Measurements from ENCODE around the gene ARFGEF3.
"Not testable (repeated sequence)": the region's sequence is repeated elsewhere in the genome, so short reads cannot be mapped to it uniquely, and the experiment has no call there.

The ARFGEF3 gene

DNA sequence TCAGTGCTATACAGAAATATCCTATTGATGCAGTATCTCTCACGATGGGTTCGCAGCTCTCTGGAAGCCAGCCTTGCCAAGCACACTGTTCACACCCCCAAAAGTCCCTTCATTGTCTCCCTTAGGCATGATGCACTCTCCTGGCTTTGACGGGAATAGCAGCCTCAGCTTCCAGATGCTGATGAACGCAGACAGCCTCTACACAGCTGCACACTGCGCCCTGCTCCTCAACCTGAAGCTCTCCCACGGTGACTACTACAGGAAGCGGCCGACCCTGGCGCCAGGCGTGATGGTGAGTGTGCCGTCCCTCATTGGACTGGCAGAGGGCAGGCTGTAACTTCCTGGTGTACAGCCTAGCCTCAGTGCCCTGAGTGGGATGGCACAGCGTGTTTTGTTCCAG is 116.6 kb downstream of the ARFGEF3 start:
- Mint-ChIP-seq H3K27ac (no peak overlapping the region), H3K36me3 (ENCODE audit: low read depth) (no peaks in the 10 kb centered on the region), H3K4me1 (ENCODE audit: low read depth) (no peaks in the 10 kb centered on the region), H3K9me3 (no peaks in the 10 kb centered on the region), H3K4me3 (no peak overlapping the region), H3K27me3 (ENCODE audit: low read depth) (peaks cover 5% of the 10 kb centered on the region)

DNA sequence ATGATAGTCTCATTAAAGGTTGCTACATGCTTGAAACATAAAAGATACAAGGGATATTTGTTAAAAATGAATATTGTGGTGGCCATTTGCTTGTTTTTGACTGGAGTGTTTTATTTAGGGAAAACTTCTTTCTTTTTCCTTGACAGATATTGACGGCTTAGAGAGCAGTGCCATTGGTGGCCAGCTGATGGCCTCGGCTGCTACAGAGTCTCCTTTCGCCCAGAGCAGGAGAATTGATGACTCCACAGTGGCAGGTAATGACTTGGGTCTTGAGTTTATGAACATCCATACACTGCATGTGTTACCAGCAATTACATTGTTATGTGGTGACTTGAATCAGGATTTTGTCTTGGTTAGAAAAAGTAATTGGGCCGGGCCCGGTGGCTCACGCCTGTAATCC is 124.1 kb downstream of the ARFGEF3 start:
- no peaks in the 10 kb centered on the region for H3K36me3 Mint-ChIP-seq (ENCODE audit: low read depth)
- H3K4me1 Mint-ChIP-seq (ENCODE audit: low read depth): no peaks in the 10 kb centered on the region
- H3K27ac Mint-ChIP-seq: no peak overlapping the region
- H3K4me3 Mint-ChIP-seq: no peak overlapping the region
- H3K9me3 Mint-ChIP-seq: no peaks in the 10 kb centered on the region
- H3K27me3 Mint-ChIP-seq (ENCODE audit: low read depth): peaks cover 5% of the 10 kb centered on the region

DNA sequence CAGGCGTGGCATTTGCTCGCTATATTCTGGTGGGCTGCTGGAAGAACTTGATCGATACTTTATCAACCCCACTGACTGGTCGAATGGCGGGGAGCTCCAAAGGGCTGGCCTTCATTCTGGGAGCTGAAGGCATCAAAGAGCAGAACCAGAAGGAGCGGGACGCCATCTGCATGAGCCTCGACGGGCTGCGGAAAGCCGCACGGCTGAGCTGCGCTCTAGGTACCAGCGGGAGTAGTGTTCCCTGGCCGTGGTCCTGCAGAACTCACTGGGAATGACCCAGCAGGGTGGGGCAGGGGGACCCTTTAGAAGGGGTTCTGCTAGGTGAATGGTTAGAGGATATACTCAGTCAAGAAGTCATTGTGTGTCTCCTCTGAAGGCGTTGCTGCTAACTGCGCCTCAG is 125.0 kb downstream of the ARFGEF3 start:
- Mint-ChIP-seq H3K27ac (no peak overlapping the region), H3K4me1 (ENCODE audit: low read depth) (no peaks in the 10 kb centered on the region), H3K4me3 (no peak overlapping the region), H3K27me3 (ENCODE audit: low read depth) (peaks cover 5% of the 10 kb centered on the region), H3K36me3 (ENCODE audit: low read depth) (no peaks in the 10 kb centered on the region), H3K9me3 (no peaks in the 10 kb centered on the region)

DNA sequence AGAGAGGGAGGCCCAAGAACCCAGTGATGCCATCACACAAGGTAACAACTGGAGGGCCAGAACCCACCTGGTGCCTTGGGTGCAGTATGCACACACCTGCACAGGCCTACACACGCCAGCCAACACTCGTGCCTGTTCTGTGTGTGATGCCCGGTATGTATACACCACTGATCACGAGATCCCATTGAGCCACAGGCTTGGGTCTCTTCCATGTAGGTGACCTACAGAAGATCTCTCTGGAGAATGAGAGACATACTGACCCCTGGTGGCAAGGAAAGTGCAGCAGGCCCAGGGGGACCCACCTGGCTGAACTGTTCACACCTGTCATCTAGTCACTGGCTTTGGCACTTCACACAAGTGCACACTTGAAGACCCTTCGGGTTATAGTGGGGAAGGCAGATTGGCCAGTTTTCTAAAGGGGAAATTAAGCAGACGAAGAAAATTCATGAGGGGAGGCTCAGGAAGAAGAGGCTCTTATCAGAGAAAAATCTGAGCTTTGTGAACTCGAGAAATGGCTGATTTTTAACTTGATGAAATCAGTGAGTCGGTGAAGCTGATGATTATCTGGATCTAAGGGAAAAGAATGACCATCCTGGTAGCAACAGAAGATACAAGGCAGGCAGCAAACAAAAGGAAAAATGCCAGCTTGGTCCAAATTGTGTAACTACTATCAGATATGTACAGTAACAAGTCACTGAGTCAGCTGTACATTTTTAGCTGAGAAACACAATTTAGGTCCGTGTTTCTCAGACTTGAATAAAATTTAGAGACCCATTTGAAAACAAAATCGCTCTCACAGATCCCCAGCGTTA is 125.6 kb downstream of the ARFGEF3 start:
- Mint-ChIP-seq H3K36me3 (ENCODE audit: low read depth) (no peaks in the 10 kb centered on the region), H3K9me3 (no peaks in the 10 kb centered on the region), H3K4me3 (no peak overlapping the region), H3K27ac (no peak overlapping the region), H3K27me3 (ENCODE audit: low read depth) (peaks cover 2% of the 10 kb centered on the region), H3K4me1 (ENCODE audit: low read depth) (no peaks in the 10 kb centered on the region)

DNA sequence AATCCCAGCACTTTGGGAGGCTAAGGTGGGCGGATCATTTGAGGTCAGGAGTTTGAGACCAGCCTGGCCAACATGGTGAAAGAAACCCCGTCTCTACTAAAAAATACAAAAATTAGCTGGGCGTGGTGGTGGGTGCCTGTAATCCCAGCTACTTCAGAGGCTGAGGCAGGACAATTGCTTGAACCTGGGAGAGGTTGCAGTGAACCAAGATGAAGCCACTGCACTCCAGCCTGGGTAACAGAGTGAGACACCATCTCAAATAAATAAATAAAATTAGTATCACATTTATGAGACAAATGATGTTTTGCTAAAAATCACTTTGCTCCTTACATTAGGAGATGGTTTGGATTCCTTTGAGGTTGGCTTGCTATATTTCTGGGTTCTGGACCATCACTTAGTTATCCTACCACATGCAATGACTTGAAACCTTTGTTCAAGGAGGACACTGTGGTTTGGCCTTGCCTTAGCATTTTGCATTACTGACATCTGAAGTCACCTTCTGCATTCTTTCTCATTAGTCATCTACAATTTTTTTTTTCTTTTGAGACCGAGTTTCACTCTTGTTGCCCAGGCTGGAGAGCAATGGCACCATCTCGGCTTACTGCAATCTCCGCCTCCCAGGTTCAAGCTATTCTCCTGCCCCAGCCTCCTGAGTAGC is 126.8 kb downstream of the ARFGEF3 start:
- H3K4me1 Mint-ChIP-seq (ENCODE audit: low read depth); H3K9me3 Mint-ChIP-seq; H3K27me3 Mint-ChIP-seq (ENCODE audit: low read depth); H3K4me3 Mint-ChIP-seq; H3K27ac Mint-ChIP-seq; H3K36me3 Mint-ChIP-seq (ENCODE audit: low read depth): not testable (repeated sequence)

DNA sequence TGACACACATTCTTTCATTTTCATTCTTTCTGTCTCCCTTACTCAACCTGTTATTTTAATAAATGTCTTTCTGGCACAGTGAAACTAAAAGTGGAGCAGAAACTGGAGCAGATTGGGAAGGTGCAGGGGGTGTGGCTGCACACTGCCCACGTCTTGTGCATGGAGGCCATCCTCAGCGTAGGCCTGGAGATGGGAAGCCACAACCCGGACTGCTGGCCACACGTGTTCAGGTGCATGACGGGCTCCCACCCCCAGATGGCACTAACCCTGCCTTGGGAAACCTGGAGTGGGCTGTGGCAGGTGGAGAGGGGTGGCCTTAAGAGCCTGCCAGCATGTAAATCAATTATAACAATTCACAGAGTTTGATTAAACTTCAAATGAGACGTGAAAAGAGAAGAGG is 128.0 kb downstream of the ARFGEF3 start:
- H3K4me1 Mint-ChIP-seq (ENCODE audit: low read depth): no peaks in the 10 kb centered on the region
- no peaks in the 10 kb centered on the region for H3K9me3 Mint-ChIP-seq
- H3K27me3 Mint-ChIP-seq (ENCODE audit: low read depth): no peaks in the 10 kb centered on the region
- H3K4me3 Mint-ChIP-seq: no peak overlapping the region
- no peak overlapping the region for H3K27ac Mint-ChIP-seq
- H3K36me3 Mint-ChIP-seq (ENCODE audit: low read depth): no peaks in the 10 kb centered on the region

DNA sequence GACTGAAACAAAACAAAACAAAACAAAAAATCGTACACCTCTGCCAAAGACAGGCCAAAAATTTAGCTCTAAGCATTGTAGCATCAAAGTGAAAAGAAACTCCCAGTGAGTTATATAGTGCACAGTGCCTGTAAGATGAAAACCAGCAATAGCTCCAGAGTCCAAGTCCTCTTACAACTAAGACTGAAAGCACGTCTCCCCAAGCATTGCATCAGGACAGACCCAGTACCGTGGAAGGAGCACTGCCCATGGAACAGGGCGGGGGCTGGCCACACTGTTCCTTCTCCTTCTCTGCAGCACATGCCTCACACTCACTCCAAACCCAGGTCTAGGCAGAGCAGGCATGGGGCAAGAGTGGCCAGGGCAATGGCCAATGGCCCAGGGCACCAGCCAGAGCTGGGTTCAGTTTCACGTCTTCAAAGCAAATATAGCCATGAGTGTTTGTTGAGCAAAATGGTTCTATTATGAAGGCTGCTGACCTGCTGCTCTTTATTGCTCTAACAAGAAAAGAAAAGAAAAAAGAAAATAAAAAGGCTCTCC is 128.8 kb downstream of the ARFGEF3 start:
- Mint-ChIP-seq H3K9me3 (no peaks in the 10 kb centered on the region), H3K36me3 (ENCODE audit: low read depth) (no peaks in the 10 kb centered on the region)

DNA sequence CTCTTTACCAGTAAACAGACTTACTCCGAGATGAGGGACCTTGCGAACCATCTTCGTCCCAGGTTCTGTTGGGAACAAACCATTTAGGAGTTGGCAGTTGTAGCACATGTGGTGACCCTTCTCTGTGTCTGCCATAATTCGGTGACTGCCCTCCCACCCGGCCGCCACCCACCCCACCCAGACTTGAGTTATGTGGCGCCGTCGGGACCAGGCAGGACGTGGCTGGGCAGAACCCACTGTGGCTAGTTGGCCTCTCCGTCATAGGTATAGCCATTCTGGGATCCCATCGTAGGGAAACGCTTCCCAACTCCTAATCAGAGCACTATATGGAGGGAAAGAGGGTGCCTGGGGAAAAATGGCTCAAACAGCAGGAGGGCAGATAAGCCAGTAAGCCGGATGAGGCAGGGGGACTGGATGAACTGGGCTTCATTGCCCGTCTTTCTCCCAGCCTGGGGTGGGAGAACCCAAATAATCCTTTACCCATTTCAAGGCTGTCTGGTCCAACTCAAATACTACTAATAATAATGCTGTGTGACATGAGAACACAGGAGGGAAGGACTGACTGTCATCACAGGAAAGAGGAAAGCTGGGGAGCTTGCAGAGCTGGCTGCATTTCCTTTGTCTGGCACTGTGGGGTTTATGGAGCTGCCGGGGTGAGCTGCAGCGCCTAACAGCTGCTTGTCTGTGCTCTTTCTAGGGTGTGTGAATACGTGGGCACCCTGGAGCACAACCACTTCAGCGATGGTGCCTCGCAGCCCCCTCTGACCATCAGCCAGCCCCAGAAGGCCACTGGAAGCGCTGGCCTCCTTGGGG is 129.5 kb downstream of the ARFGEF3 start:
- Mint-ChIP-seq H3K4me1 (ENCODE audit: low read depth) (no peaks in the 10 kb centered on the region), H3K36me3 (ENCODE audit: low read depth) (no peaks in the 10 kb centered on the region), H3K9me3 (no peaks in the 10 kb centered on the region), H3K27ac (no peak overlapping the region), H3K4me3 (no peak overlapping the region), H3K27me3 (ENCODE audit: low read depth) (no peaks in the 10 kb centered on the region)

More for the DNA sequence above, 128.8 kb downstream of the ARFGEF3 start:
- no peak overlapping the region for H3K27ac Mint-ChIP-seq
- no peaks in the 10 kb centered on the region for H3K4me1 Mint-ChIP-seq (ENCODE audit: low read depth)
- no peaks in the 10 kb centered on the region for H3K27me3 Mint-ChIP-seq (ENCODE audit: low read depth)
- no peak overlapping the region for H3K4me3 Mint-ChIP-seq

DNA sequence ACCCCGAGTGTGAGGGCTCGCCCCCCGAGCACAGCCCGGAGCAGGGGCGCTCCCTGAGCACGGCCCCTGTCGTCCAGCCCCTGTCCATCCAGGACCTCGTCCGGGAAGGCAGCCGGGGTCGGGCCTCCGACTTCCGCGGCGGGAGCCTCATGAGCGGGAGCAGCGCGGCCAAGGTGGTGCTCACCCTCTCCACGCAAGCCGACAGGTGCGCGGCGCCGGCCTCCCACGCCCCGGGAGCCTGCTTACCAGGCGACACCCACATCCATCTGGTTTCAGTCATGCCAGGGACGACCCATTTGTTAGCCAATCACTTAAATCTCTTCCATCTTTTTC is 130.1 kb downstream of the ARFGEF3 start:
- H3K27me3 Mint-ChIP-seq (ENCODE audit: low read depth): no peaks in the 10 kb centered on the region
- no peaks in the 10 kb centered on the region for H3K36me3 Mint-ChIP-seq (ENCODE audit: low read depth)
- no peak overlapping the region for H3K4me3 Mint-ChIP-seq
- H3K4me1 Mint-ChIP-seq (ENCODE audit: low read depth): no peaks in the 10 kb centered on the region
- no peaks in the 10 kb centered on the region for H3K9me3 Mint-ChIP-seq
- H3K27ac Mint-ChIP-seq: no peak overlapping the region

DNA sequence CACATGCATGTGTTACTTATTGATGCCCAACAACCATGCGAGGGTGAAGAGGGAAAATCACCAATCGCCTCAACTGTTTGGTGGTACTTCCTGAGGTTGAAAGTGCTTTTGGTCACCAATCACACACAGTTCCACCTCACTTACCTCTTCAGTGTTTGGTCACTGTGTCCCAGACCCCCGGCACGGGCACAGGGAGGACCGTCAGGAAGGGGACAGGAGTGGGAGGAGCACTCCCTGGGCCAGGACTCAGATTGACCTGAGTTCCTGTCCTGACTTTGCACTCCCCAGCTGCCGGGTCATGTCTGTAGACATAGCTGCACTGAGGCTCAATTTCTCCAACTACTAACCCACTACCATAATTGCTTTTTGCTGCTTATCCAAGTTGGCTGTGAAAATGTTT is 130.7 kb downstream of the ARFGEF3 start:
- Mint-ChIP-seq H3K36me3 (ENCODE audit: low read depth) (no peaks in the 10 kb centered on the region), H3K9me3 (no peaks in the 10 kb centered on the region), H3K27me3 (ENCODE audit: low read depth) (no peaks in the 10 kb centered on the region), H3K4me3 (no peak overlapping the region), H3K4me1 (ENCODE audit: low read depth) (no peaks in the 10 kb centered on the region), H3K27ac (no peak overlapping the region)

DNA sequence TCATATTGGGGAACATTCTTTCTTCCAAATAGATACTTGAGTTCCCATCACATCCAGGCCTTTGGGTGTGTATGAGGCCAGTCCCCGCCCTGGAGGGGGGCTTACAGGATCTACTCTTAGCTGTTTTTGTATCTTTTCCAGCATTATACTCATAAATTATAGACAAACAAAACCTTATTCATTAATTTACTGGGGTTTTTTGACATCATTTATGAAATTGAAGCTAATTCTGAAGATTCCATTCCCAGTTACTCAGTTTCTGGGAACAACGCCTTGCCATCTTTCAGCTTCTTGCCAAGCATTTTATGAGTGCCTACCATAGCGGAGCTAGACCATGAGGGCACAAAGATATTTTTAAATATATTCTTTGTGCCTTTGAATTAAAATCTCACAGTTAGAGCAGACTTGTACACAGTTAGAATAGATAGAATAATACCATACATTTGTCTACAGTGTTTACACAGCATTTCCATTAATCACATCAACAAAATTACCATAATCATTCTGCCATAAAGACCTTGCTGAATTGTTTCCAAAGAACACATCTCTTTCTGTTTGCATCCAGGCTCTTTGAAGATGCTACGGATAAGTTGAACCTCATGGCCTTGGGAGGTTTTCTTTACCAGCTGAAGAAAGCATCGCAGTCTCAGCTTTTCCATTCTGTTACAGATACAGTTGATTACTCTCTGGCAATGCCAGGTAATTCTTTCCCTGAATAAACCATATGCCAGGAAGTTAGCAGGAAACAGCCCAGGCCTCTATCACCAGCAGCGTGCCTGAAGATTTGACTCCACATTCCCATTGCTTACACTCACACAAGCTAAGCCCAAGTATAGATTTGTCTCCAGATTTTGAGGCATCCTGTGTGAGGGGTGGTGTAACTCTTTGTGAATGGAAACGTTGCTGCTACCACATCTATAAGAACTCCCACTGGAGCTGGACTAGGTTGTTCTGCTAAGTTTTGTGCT is 132.0 kb downstream of the ARFGEF3 start:
- H3K27ac Mint-ChIP-seq: no peak overlapping the region
- H3K4me3 Mint-ChIP-seq: no peak overlapping the region
- no peaks in the 10 kb centered on the region for H3K27me3 Mint-ChIP-seq (ENCODE audit: low read depth)
- no peaks in the 10 kb centered on the region for H3K36me3 Mint-ChIP-seq (ENCODE audit: low read depth)
- H3K4me1 Mint-ChIP-seq (ENCODE audit: low read depth): no peaks in the 10 kb centered on the region
- no peaks in the 10 kb centered on the region for H3K9me3 Mint-ChIP-seq

DNA sequence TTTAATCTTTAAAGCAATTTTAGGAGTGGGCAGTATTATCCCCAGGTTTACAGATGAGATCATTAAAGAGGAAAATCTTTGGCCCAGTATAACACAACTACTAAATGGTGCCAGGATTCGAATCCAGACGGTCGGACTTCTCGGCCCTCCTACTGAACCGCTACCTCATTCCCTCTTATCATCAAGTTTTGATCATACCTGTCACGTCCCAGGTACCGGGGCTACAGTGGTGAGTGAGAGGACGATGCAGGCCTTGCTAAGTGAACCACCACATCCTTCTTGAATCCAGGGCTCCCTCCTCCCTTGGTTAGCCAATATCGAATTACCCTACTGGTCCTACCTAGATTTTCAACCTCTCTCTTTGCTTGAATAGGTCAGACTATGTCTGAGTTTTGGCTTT is 134.6 kb downstream of the ARFGEF3 start:
- Mint-ChIP-seq H3K36me3 (ENCODE audit: low read depth) (no peaks in the 10 kb centered on the region), H3K27me3 (ENCODE audit: low read depth) (peaks cover 5% of the 10 kb centered on the region), H3K27ac (no peak overlapping the region), H3K9me3 (no peaks in the 10 kb centered on the region), H3K4me3 (no peak overlapping the region), H3K4me1 (ENCODE audit: low read depth) (no peaks in the 10 kb centered on the region)

DNA sequence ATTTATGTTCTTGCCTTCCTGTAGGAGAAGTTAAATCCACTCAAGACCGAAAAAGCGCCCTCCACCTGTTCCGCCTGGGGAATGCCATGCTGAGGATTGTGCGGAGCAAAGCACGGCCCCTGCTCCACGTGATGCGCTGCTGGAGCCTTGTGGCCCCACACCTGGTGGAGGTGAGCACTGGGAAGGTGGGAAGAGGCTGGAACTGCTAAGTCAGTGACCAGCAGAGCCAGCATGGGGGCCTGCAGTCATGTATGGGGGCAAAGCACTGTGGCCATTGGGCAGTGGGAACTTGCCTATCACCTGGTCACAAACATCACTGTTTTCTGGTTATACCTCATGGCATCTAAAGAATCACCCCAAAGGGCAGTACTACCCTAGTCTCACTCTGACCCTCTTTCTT is 135.0 kb downstream of the ARFGEF3 start:
- Mint-ChIP-seq H3K27me3 (ENCODE audit: low read depth) (peaks cover 8% of the 10 kb centered on the region), H3K36me3 (ENCODE audit: low read depth) (no peaks in the 10 kb centered on the region), H3K4me3 (no peak overlapping the region), H3K27ac (no peak overlapping the region), H3K9me3 (no peaks in the 10 kb centered on the region), H3K4me1 (ENCODE audit: low read depth) (no peaks in the 10 kb centered on the region)

DNA sequence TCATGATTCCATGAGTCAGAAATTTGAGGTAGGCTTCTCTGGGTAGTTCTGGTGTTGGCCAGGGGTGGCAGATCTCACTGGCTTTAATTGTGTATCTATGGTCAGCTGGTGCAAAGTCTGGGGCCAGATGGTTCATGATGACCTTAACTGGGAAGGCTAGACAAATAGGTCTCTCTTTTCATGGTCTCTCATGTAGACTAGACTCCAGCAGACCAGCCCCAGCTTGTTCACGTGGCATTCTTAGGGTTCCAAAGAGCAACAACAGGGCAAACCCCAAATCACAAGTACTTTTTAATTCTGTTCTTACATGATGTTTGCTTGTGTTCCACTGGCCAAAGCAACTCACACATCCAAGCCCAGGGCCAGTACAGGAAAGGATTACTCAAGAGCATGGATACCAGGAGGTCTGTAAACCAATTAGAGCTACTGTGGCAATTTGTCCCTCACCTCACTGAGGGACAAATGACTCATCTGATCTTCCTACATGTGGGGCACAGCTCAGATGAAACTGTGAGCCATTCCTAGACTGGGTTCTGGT is 136.1 kb downstream of the ARFGEF3 start:
- Mint-ChIP-seq H3K4me1 (ENCODE audit: low read depth) (no peaks in the 10 kb centered on the region), H3K4me3 (no peak overlapping the region), H3K27me3 (ENCODE audit: low read depth) (peaks cover 11% of the 10 kb centered on the region), H3K36me3 (ENCODE audit: low read depth) (no peaks in the 10 kb centered on the region), H3K27ac (no peak overlapping the region), H3K9me3 (no peaks in the 10 kb centered on the region)
